Frontal cortex (tissue), 1 donor: Measurements from ENCODE around the gene KRTAP4-1. TPM values are rescaled to one million over a fixed set of nuclear protein-coding genes. Genes with fewer than 3 reads are reported as not detected.

Experiments used
- small RNA-seq: library from RNA; depleted of rRNA; stranded (forward); fragments of <200 nt; gene quantifications from one replicate; pipeline ENCODE3, GENCODE V24; 2014
- total RNA-seq: library from RNA; depleted of rRNA; stranded (reverse); fragments of >200 nt; gene quantifications from one replicate; pipeline ENCODE4 v1.2.3, GENCODE V29; 2014

Gene KRTAP4-1
- total RNA-seq, 1 donor from 2014 or later, result not detected

Small RNA genes lying within 50 kb of the gene (small RNA-seq; reads per million reads assigned to genes)
- gene KRTAP4-17P, result not detected

Other genes with a start within 250 kb of the KRTAP4-1 start
- gene KRT23, start 247.3 kb downstream of the KRTAP4-1 start, total RNA-seq, result 0.41 TPM
- gene KRT39, start 218.0 kb downstream of the KRTAP4-1 start, total RNA-seq, result not detected
- not detected for gene KRT40, start 200.6 kb downstream of the KRTAP4-1 start, total RNA-seq
- not detected for gene KRTAP3-3, start 190.7 kb downstream of the KRTAP4-1 start, total RNA-seq
- not detected for gene KRTAP3-2, start 185.0 kb downstream of the KRTAP4-1 start, total RNA-seq
- gene KRTAP3-1, start 175.8 kb downstream of the KRTAP4-1 start, total RNA-seq, result not detected
- not detected for gene KRTAP1-5, start 157.7 kb downstream of the KRTAP4-1 start, total RNA-seq
- not detected for gene KRTAP1-4, start 154.7 kb downstream of the KRTAP4-1 start, total RNA-seq
- gene KRTAP1-3, start 150.0 kb downstream of the KRTAP4-1 start, total RNA-seq, result not detected
- not detected for gene KRTAP1-1, start 143.5 kb downstream of the KRTAP4-1 start, total RNA-seq
- gene KRTAP2-1, start 137.6 kb downstream of the KRTAP4-1 start, total RNA-seq, result not detected
- not detected for gene KRTAP2-2, start 129.7 kb downstream of the KRTAP4-1 start, total RNA-seq
- gene KRTAP2-3, start 124.8 kb downstream of the KRTAP4-1 start, total RNA-seq, result not detected
- not detected for gene KRTAP2-4, start 119.0 kb downstream of the KRTAP4-1 start, total RNA-seq
- gene KRTAP4-7, start 100.8 kb downstream of the KRTAP4-1 start, total RNA-seq, result not detected
- not detected for gene KRTAP4-8, start 86.8 kb downstream of the KRTAP4-1 start, total RNA-seq
- not detected for gene KRTAP4-16, start 82.7 kb downstream of the KRTAP4-1 start, total RNA-seq
- gene KRTAP4-9, start 79.5 kb downstream of the KRTAP4-1 start, total RNA-seq, result not detected
- gene KRTAP4-11, start 66.5 kb downstream of the KRTAP4-1 start, total RNA-seq, result not detected
- not detected for gene KRTAP4-12, start 60.7 kb downstream of the KRTAP4-1 start, total RNA-seq
- gene KRTAP4-6, start 44.4 kb downstream of the KRTAP4-1 start, total RNA-seq, result not detected
- not detected for gene KRTAP4-5, start 35.1 kb downstream of the KRTAP4-1 start, total RNA-seq
- not detected for gene KRTAP4-4, start 24.2 kb downstream of the KRTAP4-1 start, total RNA-seq
- gene KRTAP4-3, start 16.7 kb downstream of the KRTAP4-1 start, total RNA-seq, result not detected
- gene KRTAP4-2, start 6.7 kb downstream of the KRTAP4-1 start, total RNA-seq, result not detected
- gene KRTAP9-1, start 5.0 kb upstream of the KRTAP4-1 start, total RNA-seq, result not detected
- not detected for gene KRTAP9-2, start 41.7 kb upstream of the KRTAP4-1 start, total RNA-seq
- not detected for gene KRTAP9-3, start 47.5 kb upstream of the KRTAP4-1 start, total RNA-seq
- gene KRTAP9-8, start 53.1 kb upstream of the KRTAP4-1 start, total RNA-seq, result not detected
- not detected for gene KRTAP9-4, start 64.8 kb upstream of the KRTAP4-1 start, total RNA-seq
- not detected for gene KRTAP9-9, start 70.5 kb upstream of the KRTAP4-1 start, total RNA-seq
- not detected for gene KRTAP9-6, start 80.5 kb upstream of the KRTAP4-1 start, total RNA-seq
- not detected for gene KRTAP9-7, start 90.8 kb upstream of the KRTAP4-1 start, total RNA-seq
- not detected for gene KRTAP29-1, start 117.9 kb upstream of the KRTAP4-1 start, total RNA-seq
- not detected for gene KRTAP16-1, start 124.4 kb upstream of the KRTAP4-1 start, total RNA-seq
- not detected for gene KRTAP17-1, start 130.8 kb upstream of the KRTAP4-1 start, total RNA-seq
- gene KRT33A, start 165.9 kb upstream of the KRTAP4-1 start, total RNA-seq, result not detected
- not detected for gene KRT33B, start 184.9 kb upstream of the KRTAP4-1 start, total RNA-seq
- gene KRT34, start 197.4 kb upstream of the KRTAP4-1 start, total RNA-seq, result 0.41 TPM
- gene KRT31, start 212.7 kb upstream of the KRTAP4-1 start, total RNA-seq, result 1.2 TPM
- not detected for gene KRT37, start 239.7 kb upstream of the KRTAP4-1 start, total RNA-seq